BE2C (cell line): Measurements from ENCODE around the gene FBP1.

Source experiments
- DNase-seq: peaks from one replicate; pipeline ENCODE4 v3.0.0-alpha.2; 2020
- H3K27me3 ChIP-seq: fragments of 250-450 bp; sonication (Bioruptor Pico); 2 replicates; pipeline ENCODE4 v1.5.1; 2020; ENCODE audit warnings: mild to moderate bottlenecking
- H3K36me3 ChIP-seq: fragments of 250-450 bp; sonication (Bioruptor Pico); 2 replicates; pipeline ENCODE4 v1.5.1; 2020; ENCODE audit warnings: mild to moderate bottlenecking
- H3K4me1 ChIP-seq: fragments of 250-450 bp; sonication (Bioruptor Pico); 2 replicates; pipeline ENCODE4 v1.5.1; 2020
- H3K4me3 ChIP-seq: 2 replicates; pipeline ENCODE4 v1.5.1; 2011; ENCODE audit warnings: low read depth, low read length
- H3K9me3 ChIP-seq: fragments of 250-450 bp; sonication (Bioruptor Pico); 2 replicates; pipeline ENCODE4 v1.5.1; 2020
- TF ChIP-seq, protein P1 (sequence below): IDR thresholded peaks from 2 replicates; pipeline ENCODE4 v1.5.1; 2012; ENCODE audit warnings: mild to moderate bottlenecking, low read depth, low read length

FBP1 gene

DNA sequence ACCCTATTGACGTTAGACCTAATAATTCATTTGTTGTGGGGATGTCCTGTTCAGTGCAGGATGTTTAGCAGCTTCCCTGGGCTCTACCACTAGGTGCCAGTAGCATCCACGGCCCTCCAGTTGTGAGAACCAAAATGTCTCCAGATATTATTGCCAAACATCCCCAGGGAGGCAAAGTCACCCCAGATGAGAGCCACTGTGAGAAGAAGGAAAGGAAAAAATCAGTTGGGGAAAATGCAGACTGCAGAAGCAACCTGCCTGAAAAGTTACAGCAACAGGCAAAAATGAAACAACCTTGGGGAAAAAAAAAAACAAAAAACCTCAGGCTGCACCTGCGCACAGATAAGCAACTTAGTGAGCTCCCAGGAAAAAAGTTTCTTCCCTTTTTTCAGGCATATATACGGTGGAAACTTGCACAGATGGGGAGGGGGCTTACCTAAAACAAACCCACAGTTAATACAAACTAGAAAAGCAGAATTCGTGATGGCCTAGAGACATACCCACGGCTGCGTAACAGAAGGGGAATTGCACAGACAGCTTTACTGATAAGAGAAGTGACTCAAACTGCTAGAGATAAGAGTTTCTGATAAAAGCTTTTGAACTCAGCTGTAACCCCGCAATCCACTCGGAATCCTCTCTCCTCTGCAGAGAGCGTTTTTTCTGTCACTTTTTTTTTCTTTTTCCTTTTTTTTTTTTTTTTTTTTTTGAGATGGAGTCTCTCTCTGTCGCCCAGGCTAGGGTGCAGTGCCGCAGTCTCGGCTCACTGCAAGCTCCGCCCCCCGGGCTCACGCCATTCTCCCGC lies 29.8 kb upstream of the FBP1 start:
- Histone ChIP-seq H3K4me3 (peak overlapping the region; percentile 84), H3K27me3 (no peaks in the 10 kb centered on the region), H3K36me3 (no peaks in the 10 kb centered on the region), H3K9me3 (no peaks in the 10 kb centered on the region), H3K4me1 (peaks cover 5% of the 10 kb centered on the region; the same call in 1 of the 2 replicates)
- peak; percentile 83 for DNase-seq
- TF ChIP-seq, protein P1, sequence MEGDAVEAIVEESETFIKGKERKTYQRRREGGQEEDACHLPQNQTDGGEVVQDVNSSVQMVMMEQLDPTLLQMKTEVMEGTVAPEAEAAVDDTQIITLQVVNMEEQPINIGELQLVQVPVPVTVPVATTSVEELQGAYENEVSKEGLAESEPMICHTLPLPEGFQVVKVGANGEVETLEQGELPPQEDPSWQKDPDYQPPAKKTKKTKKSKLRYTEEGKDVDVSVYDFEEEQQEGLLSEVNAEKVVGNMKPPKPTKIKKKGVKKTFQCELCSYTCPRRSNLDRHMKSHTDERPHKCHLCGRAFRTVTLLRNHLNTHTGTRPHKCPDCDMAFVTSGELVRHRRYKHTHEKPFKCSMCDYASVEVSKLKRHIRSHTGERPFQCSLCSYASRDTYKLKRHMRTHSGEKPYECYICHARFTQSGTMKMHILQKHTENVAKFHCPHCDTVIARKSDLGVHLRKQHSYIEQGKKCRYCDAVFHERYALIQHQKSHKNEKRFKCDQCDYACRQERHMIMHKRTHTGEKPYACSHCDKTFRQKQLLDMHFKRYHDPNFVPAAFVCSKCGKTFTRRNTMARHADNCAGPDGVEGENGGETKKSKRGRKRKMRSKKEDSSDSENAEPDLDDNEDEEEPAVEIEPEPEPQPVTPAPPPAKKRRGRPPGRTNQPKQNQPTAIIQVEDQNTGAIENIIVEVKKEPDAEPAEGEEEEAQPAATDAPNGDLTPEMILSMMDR: peak; percentile 99

- no peaks in the 10 kb centered on the region for H3K27me3 ChIP-seq
- H3K36me3 ChIP-seq: no peaks in the 10 kb centered on the region
- peaks cover 5% of the 10 kb centered on the region; the same call in 1 of the 2 replicates for H3K4me1 ChIP-seq
- DNase-seq: no peak
- peak overlapping the region; percentile 84 for H3K4me3 ChIP-seq
- TF ChIP-seq, protein P1: no peak
- H3K9me3 ChIP-seq: no peaks in the 10 kb centered on the region
Observed at GRCh38 chr9:94668418-94668927, 29.2 kb upstream of the FBP1 start.

- TF ChIP-seq, protein P1: no peak
- peaks cover 5% of the 10 kb centered on the region; the same call in 1 of the 2 replicates for H3K4me1 ChIP-seq
- H3K4me3 ChIP-seq: no peak overlapping the region
- no peaks in the 10 kb centered on the region for H3K9me3 ChIP-seq
- H3K27me3 ChIP-seq: no peaks in the 10 kb centered on the region
- DNase-seq: no peak
- H3K36me3 ChIP-seq: no peaks in the 10 kb centered on the region
Observed at GRCh38 chr9:94666364-94667099, 27.2 kb upstream of the FBP1 start.

- H3K4me1 ChIP-seq: peaks cover 5% of the 10 kb centered on the region; the same call in 1 of the 2 replicates
- H3K36me3 ChIP-seq: no peaks in the 10 kb centered on the region
- no peaks in the 10 kb centered on the region for H3K9me3 ChIP-seq
- no peaks in the 10 kb centered on the region for H3K27me3 ChIP-seq
- TF ChIP-seq, protein P1: no peak
- DNase-seq: no peak
- no peak overlapping the region for H3K4me3 ChIP-seq
Observed at GRCh38 chr9:94665613-94666012, 26.3 kb upstream of the FBP1 start.

- H3K27me3 ChIP-seq: no peaks in the 10 kb centered on the region
- TF ChIP-seq, protein P1: no peak
- no peaks in the 10 kb centered on the region for H3K36me3 ChIP-seq
- H3K4me3 ChIP-seq: no peak overlapping the region
- no peak for DNase-seq
- H3K4me1 ChIP-seq: peaks cover 5% of the 10 kb centered on the region; the same call in 1 of the 2 replicates
- H3K9me3 ChIP-seq: no peaks in the 10 kb centered on the region
Observed at GRCh38 chr9:94664801-94665200, 25.5 kb upstream of the FBP1 start.
